Peyer's patch (tissue), 4 donors: ENCODE measurements around the gene ANK2. TPM values are rescaled to one million over a fixed set of nuclear protein-coding genes. Genes with fewer than 3 reads are reported as not detected.

ENCODE experiments used
- DNase-seq, 3 donors: peaks; one replicate each; pipeline ENCODE4 v3.0.0-alpha.2; 2017 to 2019
- H3K27ac ChIP-seq, 4 donors: fragments of 200-600 bp; sonication (generic); one replicate each; pipeline ENCODE4 v1.5.1; 2016 to 2019
- H3K27me3 ChIP-seq, 2 donors: fragments of 200-600 bp; sonication (generic); one replicate each; pipeline ENCODE4 v1.5.1; 2019
- H3K36me3 ChIP-seq, 3 donors: fragments of 200-600 bp; sonication (generic); one replicate each; pipeline ENCODE4 v1.5.1; 2016 to 2019
- H3K4me1 ChIP-seq, 4 donors: fragments of 200-600 bp; sonication (generic); one replicate each; pipeline ENCODE4 v1.5.1; 2016 to 2019
- H3K4me3 ChIP-seq, 4 donors: fragments of 200-600 bp; sonication (generic); 1 replicate in 3 of 4; 2 replicates in 1 of 4; pipeline ENCODE4 v1.5.1; 2016 to 2019; ENCODE audit warnings: mild to moderate bottlenecking in 1 of 4
- H3K9me3 ChIP-seq, 4 donors: fragments of 200-600 bp; sonication (generic); one replicate each; pipeline ENCODE4 v1.5.1; 2016 to 2019; ENCODE audit warnings: mild to moderate bottlenecking in 1 of 4
- POLR2A ChIP-seq, 2 donors: fragments of 450-650 bp; IDR thresholded peaks; one replicate each; pipeline ENCODE4 v1.5.1; 2017; ENCODE audit warnings: antibody characterized with exemption in 2 of 2, mild to moderate bottlenecking in 2 of 2, moderate library complexity in 2 of 2
- total RNA-seq, 4 donors: library from RNA; depleted of rRNA; stranded (reverse); fragments of >200 nt; gene quantifications; one replicate each; pipeline ENCODE4 v1.1.0, GENCODE V29; 2016
- TF ChIP-seq, protein P1 (sequence below), 6 experiments: fragments of 450-650 bp in 4 of 6; fragments of 200-600 bp in 2 of 6; sonication (generic) in 1 of 6; IDR thresholded peaks; one replicate each; pipeline ENCODE4 v1.5.1; 2017 to 2019; ENCODE audit warnings: antibody characterized with exemption in 6 of 6, mild to moderate bottlenecking in 3 of 6, moderate library complexity in 1 of 6

Gene ANK2
- total RNA-seq, 4 donors from 2014 or later = 5.3 to 85.0 (median 21.1) TPM

DNA sequence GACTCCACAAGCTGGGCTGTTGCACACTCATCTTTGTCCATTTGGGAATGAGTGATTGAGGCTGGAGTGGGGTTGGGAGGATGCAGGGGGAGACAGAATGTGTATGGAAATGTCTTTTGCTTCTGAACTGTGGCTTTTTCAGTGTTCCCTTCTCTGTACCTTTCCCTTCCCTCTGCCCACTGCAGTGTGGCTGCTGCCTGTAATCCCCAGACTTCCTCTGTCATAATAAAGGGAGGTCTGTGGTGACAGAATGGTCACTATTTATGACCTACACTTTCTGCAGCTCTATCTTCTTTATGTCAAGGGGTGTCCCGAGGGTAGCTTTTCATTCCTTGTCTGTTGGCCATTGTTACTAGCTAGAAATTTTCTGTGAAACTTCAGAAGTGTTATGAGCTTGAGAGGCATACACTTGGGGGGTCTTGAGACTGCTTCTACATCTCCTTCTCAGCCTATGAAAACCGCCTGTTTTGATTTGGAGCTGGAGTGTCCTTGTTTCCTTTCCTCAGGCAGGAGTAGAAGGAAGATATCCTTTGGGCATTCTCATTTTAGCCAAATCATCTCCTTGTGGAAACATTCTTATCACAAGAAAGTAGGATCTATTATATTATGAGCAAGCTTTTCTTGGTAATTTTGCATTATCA is 63.0 kb downstream of the ANK2 start:
- peaks cover 0 to 7% (median 0%) of the 10 kb centered on the region in 4 donors for H3K4me1 ChIP-seq
- H3K36me3 ChIP-seq = no peaks in the 10 kb centered on the region
- no peak for DNase-seq
- no peaks in the 10 kb centered on the region for H3K27me3 ChIP-seq
- no peak overlapping the region for H3K27ac ChIP-seq
- H3K4me3 ChIP-seq = no peak overlapping the region
- TF ChIP-seq, protein P1, sequence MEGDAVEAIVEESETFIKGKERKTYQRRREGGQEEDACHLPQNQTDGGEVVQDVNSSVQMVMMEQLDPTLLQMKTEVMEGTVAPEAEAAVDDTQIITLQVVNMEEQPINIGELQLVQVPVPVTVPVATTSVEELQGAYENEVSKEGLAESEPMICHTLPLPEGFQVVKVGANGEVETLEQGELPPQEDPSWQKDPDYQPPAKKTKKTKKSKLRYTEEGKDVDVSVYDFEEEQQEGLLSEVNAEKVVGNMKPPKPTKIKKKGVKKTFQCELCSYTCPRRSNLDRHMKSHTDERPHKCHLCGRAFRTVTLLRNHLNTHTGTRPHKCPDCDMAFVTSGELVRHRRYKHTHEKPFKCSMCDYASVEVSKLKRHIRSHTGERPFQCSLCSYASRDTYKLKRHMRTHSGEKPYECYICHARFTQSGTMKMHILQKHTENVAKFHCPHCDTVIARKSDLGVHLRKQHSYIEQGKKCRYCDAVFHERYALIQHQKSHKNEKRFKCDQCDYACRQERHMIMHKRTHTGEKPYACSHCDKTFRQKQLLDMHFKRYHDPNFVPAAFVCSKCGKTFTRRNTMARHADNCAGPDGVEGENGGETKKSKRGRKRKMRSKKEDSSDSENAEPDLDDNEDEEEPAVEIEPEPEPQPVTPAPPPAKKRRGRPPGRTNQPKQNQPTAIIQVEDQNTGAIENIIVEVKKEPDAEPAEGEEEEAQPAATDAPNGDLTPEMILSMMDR (IDR thresholded peaks at IDR 0.05) = no peak
- no peaks in the 10 kb centered on the region for H3K9me3 ChIP-seq

DNA sequence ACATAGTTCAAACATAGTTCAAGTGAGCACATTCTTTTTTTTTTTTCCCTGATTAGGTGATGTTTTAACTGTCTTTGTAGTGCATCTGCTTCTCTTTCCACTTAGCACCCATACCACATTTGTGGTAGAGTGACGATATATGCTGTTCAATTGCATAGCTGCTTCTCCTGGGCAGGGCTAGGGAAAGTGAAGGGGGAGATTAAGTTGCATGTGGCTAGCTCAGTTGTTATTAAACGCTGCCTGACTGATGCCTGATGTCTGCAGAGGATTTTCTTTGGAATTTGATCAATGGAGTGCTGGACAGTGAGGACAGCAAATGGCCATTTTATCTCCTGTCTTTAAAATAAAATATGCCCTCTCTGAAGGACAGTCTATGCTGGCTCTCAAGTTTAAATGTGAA is 63.7 kb downstream of the ANK2 start:
- no peak for DNase-seq
- no peaks in the 10 kb centered on the region for H3K36me3 ChIP-seq
- no peak overlapping the region for H3K27ac ChIP-seq
- H3K4me1 ChIP-seq = peaks cover 0 to 7% (median 0%) of the 10 kb centered on the region in 4 donors
- H3K27me3 ChIP-seq = no peaks in the 10 kb centered on the region
- no peaks in the 10 kb centered on the region for H3K9me3 ChIP-seq
- H3K4me3 ChIP-seq = no peak overlapping the region
- no peak for TF ChIP-seq POLR2A (IDR thresholded peaks at IDR 0.05)
- TF ChIP-seq, protein P1 (IDR thresholded peaks at IDR 0.05) = no peak

DNA sequence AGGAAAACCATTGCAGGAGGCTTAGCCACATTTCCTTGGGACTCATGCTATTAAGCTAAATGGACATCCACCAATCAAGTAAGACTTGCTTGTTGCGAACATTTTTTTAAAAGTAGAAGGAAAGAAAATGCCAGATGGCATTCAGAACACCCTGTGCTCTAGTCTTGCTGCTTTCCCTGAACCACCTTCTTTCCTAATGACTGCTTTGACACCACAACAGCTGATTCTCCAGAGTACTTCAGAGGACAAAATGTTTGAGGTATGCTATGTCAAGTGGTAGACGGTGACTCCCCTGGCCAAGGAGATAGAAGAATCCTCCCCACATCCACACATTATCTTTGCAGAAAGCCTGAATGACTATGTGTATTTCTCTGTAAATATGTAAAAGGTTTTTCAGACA is 65.4 kb downstream of the ANK2 start:
- no peak overlapping the region for H3K4me3 ChIP-seq
- no peaks in the 10 kb centered on the region for H3K9me3 ChIP-seq
- H3K27ac ChIP-seq = no peak overlapping the region
- H3K36me3 ChIP-seq = no peaks in the 10 kb centered on the region
- H3K4me1 ChIP-seq = peaks cover 0 to 7% (median 0%) of the 10 kb centered on the region in 4 donors
- TF ChIP-seq POLR2A (IDR thresholded peaks at IDR 0.05) = no peak
- TF ChIP-seq, protein P1 (IDR thresholded peaks at IDR 0.05) = no peak
- H3K27me3 ChIP-seq = no peaks in the 10 kb centered on the region
- DNase-seq = no peak

DNA sequence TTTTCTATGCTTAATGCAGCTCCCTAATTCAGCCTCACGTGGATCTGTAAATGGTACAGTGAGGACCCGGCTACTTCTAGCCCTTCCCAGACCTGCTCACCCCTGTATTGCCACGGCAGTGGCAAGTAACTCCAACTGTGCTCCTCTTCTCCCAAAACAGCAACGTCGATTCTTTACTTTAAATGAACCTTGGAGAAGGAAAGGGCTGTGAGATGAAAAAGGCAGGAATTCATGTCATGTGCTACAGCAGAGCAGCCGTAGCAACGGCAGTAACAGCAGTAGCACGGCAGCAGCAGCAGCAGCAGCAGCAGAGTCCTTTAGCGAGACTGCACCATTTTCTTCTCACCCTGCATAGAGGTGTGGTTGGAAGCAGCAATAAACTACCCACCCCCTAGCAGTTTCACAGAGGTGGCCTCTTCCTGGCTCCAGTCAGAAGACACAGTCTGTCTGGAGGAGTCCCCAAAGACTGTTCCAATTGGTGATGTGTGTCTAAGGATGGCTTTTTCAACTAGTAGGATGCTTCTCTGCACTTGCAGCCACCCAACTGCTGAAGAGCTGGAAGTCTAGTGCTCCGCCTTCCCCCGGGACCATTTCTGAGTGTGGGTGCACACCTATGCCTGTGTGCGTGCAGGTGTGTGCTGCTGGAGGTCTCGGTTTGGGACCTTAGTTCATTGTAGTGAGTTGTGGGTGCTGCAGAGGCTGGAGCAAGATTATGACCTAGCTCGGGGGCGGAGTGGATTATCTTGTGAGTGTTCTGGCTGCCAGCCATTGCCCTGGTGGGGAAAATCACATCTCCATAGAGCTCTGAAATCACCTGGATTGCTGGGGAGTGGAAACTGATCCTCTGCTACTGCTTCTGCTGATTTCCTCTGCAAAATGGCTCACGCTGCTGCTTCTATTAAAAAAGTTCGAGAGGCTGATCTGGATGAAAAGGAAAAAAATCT is 67.2 kb downstream of the ANK2 start:
- no peaks in the 10 kb centered on the region for H3K27me3 ChIP-seq
- H3K9me3 ChIP-seq = no peaks in the 10 kb centered on the region
- H3K36me3 ChIP-seq = no peaks in the 10 kb centered on the region
- H3K4me3 ChIP-seq = peak overlapping the region in 2 of 4 donors; percentile 26 to 32
- DNase-seq = no peak
- no peak overlapping the region for H3K27ac ChIP-seq
- peaks cover 0 to 7% (median 0%) of the 10 kb centered on the region in 4 donors for H3K4me1 ChIP-seq
- no peak for TF ChIP-seq POLR2A (IDR thresholded peaks at IDR 0.05)
- TF ChIP-seq, protein P1 (IDR thresholded peaks at IDR 0.05) = no peak

DNA sequence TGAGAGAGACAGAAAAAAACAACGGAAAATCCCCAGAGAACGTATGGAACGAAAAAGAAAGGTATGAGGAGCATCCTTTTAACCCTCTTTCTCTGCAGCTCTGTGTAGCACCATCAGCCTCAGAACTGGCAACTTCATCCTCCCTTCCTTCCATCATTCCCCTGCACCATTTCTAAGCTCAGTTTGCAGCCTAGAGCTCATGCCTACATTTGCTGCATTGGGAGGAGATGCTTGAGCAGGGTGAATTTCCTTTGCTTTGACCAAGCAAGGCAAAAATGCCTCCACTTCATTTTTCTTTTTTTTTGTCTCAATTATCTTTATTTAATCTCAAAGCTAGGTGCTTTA is 67.9 kb downstream of the ANK2 start:
- no peaks in the 10 kb centered on the region for H3K9me3 ChIP-seq
- no peaks in the 10 kb centered on the region for H3K36me3 ChIP-seq
- no peak overlapping the region for H3K27ac ChIP-seq
- H3K27me3 ChIP-seq = no peaks in the 10 kb centered on the region
- peaks cover 0 to 7% (median 0%) of the 10 kb centered on the region in 4 donors for H3K4me1 ChIP-seq
- TF ChIP-seq, protein P1 (IDR thresholded peaks at IDR 0.05) = no peak
- TF ChIP-seq POLR2A (IDR thresholded peaks at IDR 0.05) = no peak
- DNase-seq = no peak
- H3K4me3 ChIP-seq = no peak overlapping the region
